Left lung (tissue), 10 donors: ENCODE measurements around the gene FARP1. TPM values are rescaled to one million over a fixed set of nuclear protein-coding genes. Genes with fewer than 3 reads are reported as not detected.
A peak's percentile ranks its signal among the peaks of the same experiment; 100 is the strongest.

ENCODE experiments used
- ATAC-seq: fragments of 200-7000 bp; cut with Tn5 transposase; one replicate; pipeline ENCODE4 v1.9.1; 2020; ENCODE audit warnings: moderate library complexity
- DNase-seq, 4 donors: peaks; one replicate each; pipeline ENCODE4 v3.0.0-alpha.2; 2013 to 2020
- H3K27ac ChIP-seq, 2 donors: fragments of 200-600 bp; sonication (generic) in 1 of 2; one replicate each; pipeline versions ENCODE4 v1.5.0 to v1.8.0; 2020 to 2021
- H3K27me3 ChIP-seq, 2 donors: fragments of 200-600 bp; sonication (generic) in 1 of 2; one replicate each; pipeline versions ENCODE4 v1.5.0 to v1.8.0; 2020 to 2021
- H3K36me3 ChIP-seq, 2 donors: fragments of 200-600 bp; sonication (generic) in 1 of 2; one replicate each; pipeline versions ENCODE4 v1.5.0 to v1.8.0; 2020 to 2021
- H3K4me1 ChIP-seq, 2 donors: fragments of 200-600 bp; one replicate each; pipeline ENCODE4 v1.8.0; 2021
- H3K4me3 ChIP-seq, 2 donors: fragments of 200-600 bp; sonication (generic) in 1 of 2; one replicate each; pipeline versions ENCODE4 v1.5.0 to v1.8.0; 2020 to 2021; ENCODE audit warnings: mild to moderate bottlenecking in 1 of 2
- H3K9me3 ChIP-seq, 2 donors: fragments of 200-600 bp; sonication (generic) in 1 of 2; one replicate each; pipeline versions ENCODE4 v1.5.0 to v1.8.0; 2020 to 2021
- intact Hi-C, 2 donors: fragments of 100-400 bp; cut with DNase I; formaldehyde crosslinking; loops; one replicate each; pipeline versions ENCODE4 v1.11.2 to v1.14.2; 2022
- polyA plus RNA-seq, 6 donors: library from polyadenylated mRNA; unstranded; fragments of 120-200 nt; gene quantifications; one replicate each; pipeline ENCODE4 v1.2.1, GENCODE V29; 2013; ENCODE audit not compliant: insufficient read length in 6 of 6
- total RNA-seq, 2 donors: library from RNA; stranded (reverse); fragmentation: NEBNext Ultra II Directional; extraction: Animal tissue kit (Norgen Biotek cat#: 25700); gene quantifications; one replicate each; pipeline ENCODE4 v1.2.1, GENCODE V29; 2021
- TF ChIP-seq, protein P1 (sequence below), 2 donors: fragments of 200-600 bp; sonication (generic) in 1 of 2; IDR thresholded peaks; one replicate each; pipeline versions ENCODE4 v1.5.0 to v1.8.0; 2021; ENCODE audit warnings: antibody characterized with exemption in 2 of 2
- donor health status: DM: no; HTN: yes; CAD: no.
- donor health status: DM: no; HTN: no; CAD: no.

The FARP1 gene
- total and polyA plus RNA-seq, 8 donors = 78.9 to 142 (median 132) TPM

GRCh38 chr13:98274921-98275487, 132.1 kb downstream of the FARP1 start:
- intact Hi-C loops = no loop called here

GRCh38 chr13:98275681-98276171, 132.8 kb downstream of the FARP1 start:
- DNase-seq = no peak
- intact Hi-C loops = no loop called here
- H3K27me3 ChIP-seq = no peaks in the 10 kb centered on the region
- H3K4me3 ChIP-seq = no peak overlapping the region
- TF ChIP-seq, protein P1, sequence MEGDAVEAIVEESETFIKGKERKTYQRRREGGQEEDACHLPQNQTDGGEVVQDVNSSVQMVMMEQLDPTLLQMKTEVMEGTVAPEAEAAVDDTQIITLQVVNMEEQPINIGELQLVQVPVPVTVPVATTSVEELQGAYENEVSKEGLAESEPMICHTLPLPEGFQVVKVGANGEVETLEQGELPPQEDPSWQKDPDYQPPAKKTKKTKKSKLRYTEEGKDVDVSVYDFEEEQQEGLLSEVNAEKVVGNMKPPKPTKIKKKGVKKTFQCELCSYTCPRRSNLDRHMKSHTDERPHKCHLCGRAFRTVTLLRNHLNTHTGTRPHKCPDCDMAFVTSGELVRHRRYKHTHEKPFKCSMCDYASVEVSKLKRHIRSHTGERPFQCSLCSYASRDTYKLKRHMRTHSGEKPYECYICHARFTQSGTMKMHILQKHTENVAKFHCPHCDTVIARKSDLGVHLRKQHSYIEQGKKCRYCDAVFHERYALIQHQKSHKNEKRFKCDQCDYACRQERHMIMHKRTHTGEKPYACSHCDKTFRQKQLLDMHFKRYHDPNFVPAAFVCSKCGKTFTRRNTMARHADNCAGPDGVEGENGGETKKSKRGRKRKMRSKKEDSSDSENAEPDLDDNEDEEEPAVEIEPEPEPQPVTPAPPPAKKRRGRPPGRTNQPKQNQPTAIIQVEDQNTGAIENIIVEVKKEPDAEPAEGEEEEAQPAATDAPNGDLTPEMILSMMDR (IDR thresholded peaks at IDR 0.05) = no peak
- H3K4me1 ChIP-seq = no peaks in the 10 kb centered on the region
- ATAC-seq = no peak
- no peaks in the 10 kb centered on the region for H3K9me3 ChIP-seq
- no peaks in the 10 kb centered on the region for H3K36me3 ChIP-seq
- H3K27ac ChIP-seq = no peak overlapping the region

More at GRCh38 chr13:98274921-98275487, 132.1 kb downstream of the FARP1 start:
- ATAC-seq (no peak), DNase-seq (no peak)
- Histone ChIP-seq H3K4me1 (no peaks in the 10 kb centered on the region), H3K4me3 (no peak overlapping the region), H3K27ac (no peak overlapping the region), H3K27me3 (no peaks in the 10 kb centered on the region), H3K9me3 (no peaks in the 10 kb centered on the region), H3K36me3 (no peaks in the 10 kb centered on the region)
- TF ChIP-seq, protein P1 (IDR thresholded peaks at IDR 0.05) = no peak

- H3K9me3 ChIP-seq = no peaks in the 10 kb centered on the region
- intact Hi-C loops = no loop called here
- TF ChIP-seq, protein P1 (IDR thresholded peaks at IDR 0.05) = no peak
- ATAC-seq = no peak
- no peak overlapping the region for H3K27ac ChIP-seq
- no peaks in the 10 kb centered on the region for H3K4me1 ChIP-seq
- DNase-seq = no peak
- no peaks in the 10 kb centered on the region for H3K27me3 ChIP-seq
- H3K36me3 ChIP-seq = no peaks in the 10 kb centered on the region
- no peak overlapping the region for H3K4me3 ChIP-seq
Measured at GRCh38 chr13:98276486-98276885, 133.6 kb downstream of the FARP1 start.

DNA sequence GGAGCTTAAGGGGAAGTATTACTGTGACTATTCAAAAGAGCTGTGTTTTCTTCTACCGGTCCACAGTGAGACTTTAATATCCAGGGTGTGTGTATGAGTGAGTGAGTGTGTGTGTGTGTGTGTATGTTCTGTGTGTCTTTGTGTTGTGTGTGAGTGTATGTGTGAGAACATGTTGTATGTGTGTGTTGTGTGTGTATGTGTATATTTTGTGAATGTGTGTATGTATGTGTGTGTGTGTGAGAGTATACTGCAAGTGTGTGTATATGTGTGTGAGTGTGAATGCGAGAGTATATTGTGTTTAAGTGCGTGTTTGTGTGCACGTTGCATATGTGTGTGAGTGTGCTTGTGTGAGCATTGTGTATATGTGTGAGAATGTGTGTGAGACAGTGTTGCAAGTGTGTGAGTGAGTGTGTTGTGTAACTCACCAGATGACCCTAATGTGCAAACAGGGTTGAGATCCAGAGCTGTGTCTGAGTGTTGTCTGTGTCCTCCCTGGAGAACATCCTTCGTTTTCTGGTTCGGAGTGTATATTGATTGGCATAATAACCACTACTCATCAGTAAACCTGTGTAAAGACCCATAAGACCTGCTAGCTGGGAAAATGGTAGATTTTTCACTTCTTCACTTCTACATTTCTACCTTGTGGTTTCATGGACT, 135.3 kb downstream of the FARP1 start:
- no peak overlapping the region for H3K4me3 ChIP-seq
- TF ChIP-seq, protein P1 (IDR thresholded peaks at IDR 0.05) = no peak
- no peaks in the 10 kb centered on the region for H3K4me1 ChIP-seq
- no peaks in the 10 kb centered on the region for H3K36me3 ChIP-seq
- H3K27ac ChIP-seq = no peak overlapping the region
- H3K27me3 ChIP-seq = no peaks in the 10 kb centered on the region
- no peak for ATAC-seq
- intact Hi-C loops = no loop called here
- H3K9me3 ChIP-seq = no peaks in the 10 kb centered on the region
- no peak for DNase-seq

- TF ChIP-seq, protein P1 (IDR thresholded peaks at IDR 0.05) = no peak
- Histone ChIP-seq H3K27ac (no peak overlapping the region), H3K36me3 (no peaks in the 10 kb centered on the region), H3K4me1 (no peaks in the 10 kb centered on the region), H3K27me3 (no peaks in the 10 kb centered on the region), H3K9me3 (no peaks in the 10 kb centered on the region), H3K4me3 (no peak overlapping the region)
- DNase-seq (no peak), ATAC-seq (peak; percentile 25)
- intact Hi-C loops = no loop called here
Measured at GRCh38 chr13:98279473-98280175, 136.7 kb downstream of the FARP1 start.
